Large intestine (tissue), 3 donors: ENCODE measurements around the gene NDUFA11. TPM values are rescaled to one million over a fixed set of nuclear protein-coding genes. Genes with fewer than 3 reads are reported as not detected.
A peak's percentile ranks its signal among the peaks of the same experiment; 100 is the strongest.
"Not testable (repeated sequence)": the region's sequence is repeated elsewhere in the genome, so short reads cannot be mapped to it uniquely, and the experiment has no call there.

Experiments
- DNase-seq, 2 donors: peaks; one replicate each; pipeline versions ENCODE4 v3.0.0 to v3.0.0-alpha.2; 2013
- H3K27ac ChIP-seq: one replicate; pipeline ENCODE4 v1.5.1; 2013; ENCODE audit warnings: low read length
- H3K27me3 ChIP-seq: 2 replicates; pipeline ENCODE4 v1.6.1; 2013; ENCODE audit warnings: low read length; ENCODE audit not compliant: control insufficient read depth, insufficient read depth
- H3K36me3 ChIP-seq: 2 replicates; pipeline ENCODE4 v1.6.1; 2013; ENCODE audit warnings: low read length; ENCODE audit not compliant: control insufficient read depth, insufficient read depth
- H3K4me1 ChIP-seq: one replicate; pipeline ENCODE4 v1.6.1; 2013; ENCODE audit warnings: low read length; ENCODE audit not compliant: control insufficient read depth, insufficient read depth
- H3K4me3 ChIP-seq: one replicate; pipeline ENCODE4 v1.5.1; 2013; ENCODE audit warnings: low read length
- H3K9me3 ChIP-seq: one replicate; pipeline ENCODE4 v1.6.1; 2013; ENCODE audit warnings: mild to moderate bottlenecking, low read depth, low read length, moderate library complexity; ENCODE audit not compliant: control insufficient read depth
- WGBS: methylation state at CpG from one replicate; pipeline ENCODE4 v1.1.5; 2013; ENCODE audit warnings: low lambda C conversion rate; ENCODE audit not compliant: insufficient coverage; 5-methylcytosine and 5-hydroxymethylcytosine counted together
- polyA plus RNA-seq: library from polyadenylated mRNA; unstranded; fragments of 120-200 nt; gene quantifications from one replicate; pipeline ENCODE4 v1.2.1, GENCODE V29; 2013

The NDUFA11 gene
- polyA plus RNA-seq, 1 donor = 203 TPM

DNA sequence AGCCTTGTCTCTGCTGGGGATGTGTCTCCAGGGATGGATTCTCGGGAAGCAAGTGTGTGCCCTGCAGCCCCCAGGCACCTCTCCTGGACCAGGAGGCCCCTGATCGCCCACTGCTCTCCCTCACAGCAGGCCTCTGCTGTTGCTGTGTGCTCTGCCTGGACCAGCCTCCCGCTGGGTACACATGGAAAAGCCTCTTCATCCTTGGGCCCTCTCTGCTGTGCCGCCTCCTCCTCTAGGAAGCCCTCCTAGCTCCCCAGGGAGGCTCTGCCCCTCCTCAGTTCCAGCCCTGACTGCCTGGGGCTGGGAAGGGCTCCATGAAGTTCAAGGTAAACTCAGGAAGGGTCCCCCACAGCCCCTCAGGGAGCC lies 12.0 kb downstream of the NDUFA11 start:
- Histone ChIP-seq H3K4me3 (no peak overlapping the region), H3K9me3 (no peaks in the 10 kb centered on the region), H3K27me3 (peaks cover 24% of the 10 kb centered on the region), H3K36me3 (peaks cover 17% of the 10 kb centered on the region), H3K27ac (no peak overlapping the region), H3K4me1 (peaks cover 4% of the 10 kb centered on the region)
- no CpG with 5 or more reads among the region's 4 CpGs for WGBS
- no peak for DNase-seq

DNA sequence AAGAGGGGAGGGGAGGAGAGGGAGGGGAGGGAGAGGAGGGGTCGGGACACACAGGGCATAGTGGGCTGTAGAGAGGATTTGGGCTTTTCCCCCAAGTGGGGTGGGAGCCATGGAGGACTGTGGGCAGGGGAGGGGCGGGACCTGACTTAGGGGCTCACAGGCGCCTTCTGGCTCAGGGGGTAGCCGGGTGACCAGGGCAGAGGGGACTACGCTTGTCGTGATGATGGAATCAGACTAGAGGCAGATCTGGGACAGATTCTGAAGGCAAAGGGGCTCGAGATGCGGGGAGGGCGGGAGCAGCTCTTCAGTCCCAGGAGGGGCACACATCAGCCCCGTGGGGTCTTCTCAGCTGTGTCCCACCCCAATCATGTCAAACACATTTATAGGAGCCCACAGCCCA lies 13.5 kb downstream of the NDUFA11 start:
- H3K27me3 ChIP-seq = peaks cover 24% of the 10 kb centered on the region
- no CpG with 5 or more reads among the region's 10 CpGs for WGBS
- no peak overlapping the region for H3K4me3 ChIP-seq
- H3K4me1 ChIP-seq = peaks cover 4% of the 10 kb centered on the region
- H3K9me3 ChIP-seq = no peaks in the 10 kb centered on the region
- H3K36me3 ChIP-seq = peaks cover 4% of the 10 kb centered on the region
- H3K27ac ChIP-seq = no peak overlapping the region
- DNase-seq = no peak

DNA sequence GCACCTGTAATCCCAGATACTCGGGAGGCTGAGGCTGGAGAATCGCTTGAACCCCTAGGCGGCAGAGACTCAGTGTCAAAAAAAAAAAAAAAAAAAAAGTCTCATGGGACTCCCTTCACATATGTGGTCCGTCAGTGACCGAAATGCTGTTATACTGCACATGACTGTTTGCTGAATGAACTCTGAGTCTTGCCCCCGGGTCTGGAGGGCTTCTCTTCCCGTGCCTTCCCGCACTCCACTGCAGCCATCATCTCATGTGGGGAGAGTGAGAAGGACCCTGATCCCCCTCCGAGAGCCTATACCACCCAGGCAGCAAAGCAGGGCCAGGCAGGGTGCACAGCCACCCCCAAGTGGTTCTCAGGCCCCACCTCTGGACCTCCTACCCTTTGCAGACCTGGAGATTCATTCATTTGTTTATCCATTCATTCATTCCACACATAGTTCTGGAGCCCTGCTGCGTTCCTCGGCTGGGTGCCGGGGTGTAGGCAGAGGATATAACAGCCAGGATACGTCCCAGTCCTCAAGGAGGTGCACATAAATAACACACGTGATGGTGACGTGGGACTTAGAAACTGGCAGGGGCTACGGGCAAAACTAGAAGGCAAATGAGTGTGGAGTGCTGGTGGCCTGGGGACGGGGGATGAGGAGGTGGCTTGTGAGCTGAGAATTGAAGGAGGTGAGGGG lies 14.2 kb downstream of the NDUFA11 start:
- H3K36me3 ChIP-seq = no peaks in the 10 kb centered on the region
- peaks cover 4% of the 10 kb centered on the region for H3K4me1 ChIP-seq
- no peak overlapping the region for H3K4me3 ChIP-seq
- no CpG with 5 or more reads among the region's 17 CpGs for WGBS
- peaks cover 24% of the 10 kb centered on the region for H3K27me3 ChIP-seq
- H3K9me3 ChIP-seq = no peaks in the 10 kb centered on the region
- no peak overlapping the region for H3K27ac ChIP-seq
- DNase-seq = peak in 1 of 2 donors; percentile 36

DNA sequence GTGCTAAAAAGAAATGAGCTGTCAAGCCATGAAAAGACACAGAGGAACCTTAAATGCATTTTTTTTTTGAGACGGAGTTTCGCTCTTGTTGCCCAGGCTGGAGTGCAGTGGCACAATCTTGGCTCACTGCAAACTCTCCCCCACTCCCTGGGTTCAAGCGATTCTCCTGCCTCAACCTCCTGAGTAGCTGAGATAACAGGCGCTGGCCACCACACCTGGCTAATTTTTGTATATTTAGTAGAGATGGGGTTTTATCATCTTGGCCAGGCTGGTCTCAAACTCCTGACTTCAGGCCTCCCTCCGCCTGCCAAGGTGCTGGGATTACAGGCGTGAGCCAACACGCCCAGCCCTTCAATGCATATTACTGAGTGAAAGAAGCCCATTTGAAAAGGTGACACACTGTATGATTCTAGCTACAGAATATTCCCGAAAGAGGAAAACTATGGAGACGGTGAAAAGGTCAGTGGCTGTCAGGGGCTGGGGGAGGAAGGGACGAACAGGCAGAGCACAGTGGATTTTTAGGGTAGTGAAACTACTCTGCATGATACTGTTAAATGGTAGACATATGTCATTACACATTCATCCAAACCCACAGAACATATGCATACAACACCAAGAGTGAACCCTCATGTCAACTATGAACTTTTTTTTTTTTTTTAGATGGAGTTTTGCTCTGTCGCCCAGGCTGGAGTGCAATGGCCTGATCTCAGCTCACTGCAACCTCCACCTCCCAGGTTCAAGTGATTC lies 19.4 kb downstream of the NDUFA11 start:
- H3K9me3 ChIP-seq, H3K36me3 ChIP-seq, H3K4me3 ChIP-seq, H3K27me3 ChIP-seq, DNase-seq, H3K27ac ChIP-seq, H3K4me1 ChIP-seq: not testable (repeated sequence)
- WGBS = 62% methylated on average over 4 of the region's 11 CpGs

DNA sequence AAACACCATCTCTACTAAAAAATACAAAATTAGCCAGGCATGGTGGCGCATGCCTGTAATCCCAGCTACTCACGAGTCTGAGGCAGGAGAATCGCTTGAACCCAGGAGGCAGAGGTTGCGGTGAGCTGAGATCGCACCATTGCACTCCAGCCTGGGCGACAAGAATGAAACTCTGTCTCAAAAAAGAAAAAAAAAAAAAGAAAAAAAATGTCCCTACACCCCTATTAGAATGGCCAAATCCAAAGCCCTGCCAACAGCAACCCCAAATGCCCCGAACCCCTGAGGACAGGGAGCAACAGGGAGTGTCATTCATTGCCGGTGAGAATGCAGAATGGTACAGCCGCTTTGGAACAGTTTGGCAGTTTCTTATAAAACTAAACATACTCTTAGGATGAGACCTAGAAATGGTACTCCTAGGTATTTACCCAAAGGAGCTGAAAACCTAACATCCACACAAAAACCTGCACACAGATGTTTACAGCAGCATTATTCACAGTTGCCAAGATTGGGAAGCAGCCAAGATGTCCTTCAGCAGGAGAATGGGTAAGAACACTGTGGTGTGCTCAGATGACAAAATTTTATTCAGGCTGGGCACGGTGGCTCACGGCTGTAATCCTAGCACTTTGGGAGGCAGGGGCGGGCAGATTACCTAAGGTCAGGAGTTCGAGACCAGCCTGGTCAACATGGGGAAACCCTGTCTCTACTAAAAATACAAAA lies 20.3 kb downstream of the NDUFA11 start:
- H3K27ac ChIP-seq, DNase-seq, H3K4me1 ChIP-seq, H3K36me3 ChIP-seq, H3K27me3 ChIP-seq, H3K4me3 ChIP-seq, H3K9me3 ChIP-seq: not testable (repeated sequence)
- WGBS = no CpG with 5 or more reads among the region's 13 CpGs

DNA sequence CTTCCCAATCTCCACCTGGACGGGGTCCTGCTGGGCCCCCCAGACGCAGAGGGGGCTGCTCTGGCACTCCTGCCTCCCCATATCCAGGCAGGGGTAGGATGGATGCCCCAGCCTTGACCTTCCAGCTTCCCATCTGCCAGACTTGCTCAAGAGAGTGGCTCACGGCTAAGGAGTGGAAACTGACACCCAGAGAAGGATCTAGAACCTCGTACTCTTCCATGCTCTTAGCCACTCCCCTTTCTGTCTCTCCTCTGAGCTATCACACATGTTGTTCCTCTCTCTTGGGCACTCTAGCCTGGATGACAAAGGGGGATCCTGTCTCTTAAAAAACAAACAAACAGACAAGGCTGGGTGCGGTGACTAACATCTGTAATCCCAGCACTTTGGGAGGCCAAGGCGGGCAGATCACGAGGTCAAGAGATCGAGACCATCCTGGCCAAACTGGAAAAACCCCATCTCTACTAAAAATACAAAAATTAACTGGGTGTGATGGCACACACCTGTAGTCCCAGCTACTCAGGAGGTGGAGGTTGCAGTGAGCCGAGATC lies 21.1 kb downstream of the NDUFA11 start:
- H3K36me3 ChIP-seq = no peaks in the 10 kb centered on the region
- WGBS = no CpG with 5 or more reads among the region's 9 CpGs
- no peaks in the 10 kb centered on the region for H3K9me3 ChIP-seq
- H3K4me3 ChIP-seq = no peak overlapping the region
- DNase-seq = no peak
- no peak overlapping the region for H3K27ac ChIP-seq
- peaks cover 9% of the 10 kb centered on the region for H3K27me3 ChIP-seq
- peaks cover 6% of the 10 kb centered on the region for H3K4me1 ChIP-seq

DNA sequence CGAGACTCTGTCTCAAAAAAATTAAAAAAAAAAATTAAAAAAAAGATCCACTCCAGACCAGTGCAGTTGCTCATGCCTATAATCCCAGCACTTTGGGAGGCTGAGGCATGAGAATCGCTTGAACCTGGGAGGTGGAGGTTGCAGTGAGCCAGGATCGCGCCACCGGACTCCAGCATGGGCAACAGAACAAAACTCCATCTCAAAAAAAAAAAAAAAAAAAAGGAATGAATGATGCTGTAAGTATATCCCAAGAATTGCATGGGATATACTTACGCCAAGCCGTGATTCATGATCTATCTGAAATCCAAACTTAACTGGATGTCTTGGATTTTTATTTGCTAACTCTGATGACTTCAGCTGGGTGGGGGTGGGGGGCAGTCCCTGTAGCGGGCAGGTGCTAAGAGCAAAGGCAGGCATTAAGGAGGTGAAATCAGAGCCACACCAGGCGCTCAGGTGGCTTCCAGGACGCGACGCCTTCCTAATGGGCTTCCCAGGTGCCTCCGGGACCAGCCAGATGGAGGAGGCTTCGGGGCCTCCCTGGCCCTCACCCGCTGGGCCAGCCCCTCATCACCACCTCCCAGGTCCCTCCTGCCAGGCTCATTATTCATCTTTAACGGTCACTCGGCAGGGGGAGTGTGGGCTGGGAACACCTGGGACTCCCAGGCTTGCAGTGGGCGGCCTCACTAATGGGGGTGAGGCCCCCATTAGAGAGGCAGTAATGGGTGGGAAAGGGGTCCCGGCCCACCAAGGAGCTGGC lies 21.9 kb downstream of the NDUFA11 start:
- no peaks in the 10 kb centered on the region for H3K36me3 ChIP-seq
- peaks cover 9% of the 10 kb centered on the region for H3K27me3 ChIP-seq
- peaks cover 6% of the 10 kb centered on the region for H3K4me1 ChIP-seq
- no peaks in the 10 kb centered on the region for H3K9me3 ChIP-seq
- H3K4me3 ChIP-seq = no peak overlapping the region
- H3K27ac ChIP-seq = no peak overlapping the region
- DNase-seq = no peak
- no CpG with 5 or more reads among the region's 19 CpGs for WGBS

DNA sequence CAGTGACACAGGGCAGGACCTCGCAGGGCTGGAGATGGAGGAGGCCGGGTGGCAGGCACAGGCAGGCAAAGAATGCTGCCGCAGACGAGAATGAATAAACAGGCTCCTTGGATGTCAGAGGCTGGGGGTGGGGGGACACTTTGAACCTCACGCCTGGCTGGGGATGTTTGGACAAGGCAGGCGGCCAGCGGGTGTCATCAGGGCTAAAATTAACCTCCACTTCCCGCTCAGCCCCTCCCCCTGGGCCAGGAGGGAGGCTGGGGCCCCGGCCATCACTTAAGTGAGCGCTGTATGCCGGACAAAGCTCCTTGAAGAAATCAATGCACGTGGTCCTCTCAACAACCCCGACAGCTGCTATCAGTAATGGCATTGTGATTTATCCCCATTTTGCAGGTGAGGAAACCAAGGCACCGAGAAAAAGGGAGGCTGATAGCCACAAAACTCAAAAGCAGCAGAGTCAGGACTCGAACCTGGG lies 22.9 kb downstream of the NDUFA11 start:
- Histone ChIP-seq H3K27me3 (peaks cover 9% of the 10 kb centered on the region), H3K36me3 (no peaks in the 10 kb centered on the region), H3K4me3 (no peak overlapping the region), H3K27ac (peak overlapping the region; percentile 36), H3K4me1 (peaks cover 12% of the 10 kb centered on the region), H3K9me3 (no peaks in the 10 kb centered on the region)
- no CpG with 5 or more reads among the region's 15 CpGs for WGBS
- DNase-seq = peak; percentile 59 to 64

DNA sequence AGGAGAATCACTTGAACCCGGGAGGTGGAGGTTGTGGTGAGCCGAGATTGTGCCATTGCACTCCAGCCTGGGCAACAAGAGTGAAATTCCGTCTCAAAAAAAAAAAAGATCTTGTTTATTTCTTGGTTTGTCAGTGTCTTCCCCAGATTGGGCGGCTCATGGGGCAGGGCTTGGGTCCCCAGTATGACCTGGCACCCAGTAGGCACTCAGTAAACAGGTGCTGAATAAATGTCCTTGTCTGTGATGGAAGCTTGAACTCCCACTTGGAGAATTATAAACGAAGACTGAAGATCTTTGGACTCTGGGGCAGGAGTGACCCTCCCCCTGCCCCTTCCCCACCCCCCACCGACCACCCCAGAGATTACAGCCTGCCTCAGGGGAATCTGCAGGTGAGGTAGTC lies 23.4 kb downstream of the NDUFA11 start:
- no peak for DNase-seq
- Histone ChIP-seq H3K27me3 (peaks cover 9% of the 10 kb centered on the region), H3K4me1 (peaks cover 16% of the 10 kb centered on the region), H3K4me3 (no peak overlapping the region), H3K9me3 (no peaks in the 10 kb centered on the region), H3K27ac (no peak overlapping the region), H3K36me3 (no peaks in the 10 kb centered on the region)
- no CpG with 5 or more reads among the region's 6 CpGs for WGBS

DNA sequence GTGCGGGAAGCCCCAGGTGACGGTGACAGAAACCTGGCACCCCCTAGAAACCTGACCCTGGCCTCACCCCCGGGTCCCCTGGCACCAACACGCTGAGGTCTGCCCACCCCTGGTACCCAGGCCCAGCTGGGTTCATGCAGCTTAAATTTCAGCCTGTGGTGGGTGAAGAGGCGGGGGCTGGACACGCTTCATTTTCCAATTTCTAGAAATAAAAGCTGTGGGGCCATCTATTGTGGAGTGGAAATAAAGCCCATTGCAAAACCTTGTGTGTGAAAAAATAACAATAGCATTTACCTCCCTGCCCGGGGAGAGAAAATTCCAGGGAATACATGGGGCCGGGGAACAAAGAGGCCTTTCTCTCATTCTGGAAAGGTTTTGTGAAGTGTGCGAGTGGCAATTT lies 25.7 kb downstream of the NDUFA11 start:
- Histone ChIP-seq H3K4me1 (peaks cover 16% of the 10 kb centered on the region), H3K4me3 (no peak overlapping the region), H3K27me3 (peaks cover 9% of the 10 kb centered on the region), H3K27ac (no peak overlapping the region), H3K36me3 (no peaks in the 10 kb centered on the region), H3K9me3 (no peaks in the 10 kb centered on the region)
- no CpG with 5 or more reads among the region's 9 CpGs for WGBS
- no peak for DNase-seq
